Gastroesophageal sphincter (tissue), 4 donors: Measurements from ENCODE around the gene KRT2. TPM values are rescaled to one million over a fixed set of nuclear protein-coding genes. Genes with fewer than 3 reads are reported as not detected.

Experiments
- ATAC-seq: fragments of 150-250 bp; one replicate; pipeline ENCODE4 v1.9.1; 2016; ENCODE audit warnings: mild to moderate bottlenecking, moderate library complexity
- H3K27ac ChIP-seq, 4 donors: fragments of 200-600 bp; sonication (generic) in 3 of 4; 1 replicate in 3 of 4; 2 replicates in 1 of 4; pipeline ENCODE4 v1.5.1; 2016 to 2019
- H3K27me3 ChIP-seq: fragments of 200-600 bp; sonication (generic); one replicate; pipeline ENCODE4 v1.5.1; 2019
- H3K36me3 ChIP-seq, 2 donors: fragments of 200-600 bp; sonication (generic); one replicate each; pipeline ENCODE4 v1.5.1; 2019; ENCODE audit warnings: control low read depth in 1 of 2
- H3K4me1 ChIP-seq, 3 donors: fragments of 200-600 bp; sonication (generic); 1 replicate in 2 of 3; 2 replicates in 1 of 3; pipeline ENCODE4 v1.5.1; 2016 to 2019; ENCODE audit warnings: control low read depth in 2 of 3
- H3K4me3 ChIP-seq, 2 donors: fragments of 200-600 bp; sonication (generic); one replicate each; pipeline ENCODE4 v1.5.1; 2019; ENCODE audit warnings: mild to moderate bottlenecking in 1 of 2, moderate library complexity in 1 of 2
- H3K9me3 ChIP-seq, 3 donors: fragments of 200-600 bp; sonication (generic); one replicate each; pipeline ENCODE4 v1.5.1; 2017 to 2019; ENCODE audit warnings: control low read depth in 2 of 3
- CTCF ChIP-seq, 4 experiments: fragments of 200-600 bp in 2 of 4; fragments of 450-650 bp in 2 of 4; sonication (generic) in 1 of 4; IDR thresholded peaks; one replicate each; pipeline ENCODE4 v1.5.1; 2017 to 2019; ENCODE audit warnings: antibody characterized with exemption in 4 of 4, mild to moderate bottlenecking in 2 of 4, moderate library complexity in 2 of 4
- EP300 ChIP-seq: sonication (generic); formaldehyde crosslinking; IDR thresholded peaks from one replicate; pipeline ENCODE4 v1.6.1; 2017; ENCODE audit warnings: antibody characterized with exemption, mild to moderate bottlenecking
- POLR2A ChIP-seq, 2 donors: fragments of 450-650 bp; IDR thresholded peaks; one replicate each; pipeline ENCODE4 v1.6.1; 2017; ENCODE audit warnings: antibody characterized with exemption in 2 of 2, mild to moderate bottlenecking in 2 of 2, moderate library complexity in 1 of 2
- POLR2AphosphoS5 ChIP-seq: sonication (generic); formaldehyde crosslinking; IDR thresholded peaks from one replicate; pipeline ENCODE4 v1.6.1; 2017; ENCODE audit warnings: antibody characterized with exemption
- WGBS, 2 donors: methylation state at CpG; one replicate each; pipeline ENCODE4 v1.1.5; 2018; ENCODE audit warnings: low coverage in 1 of 2; 5-methylcytosine and 5-hydroxymethylcytosine counted together
- total RNA-seq, 4 donors: library from RNA; depleted of rRNA; stranded (reverse); fragments of >200 nt; gene quantifications; one replicate each; pipeline ENCODE4 v1.1.0, GENCODE V29; 2016

The KRT2 gene
- total RNA-seq, 4 donors from 2014 or later, result not detected

- H3K4me1 ChIP-seq, result no peaks in the 10 kb centered on the region
- H3K36me3 ChIP-seq, result no peaks in the 10 kb centered on the region
- no peak overlapping the region for H3K27ac ChIP-seq
- peaks cover 57% of the 10 kb centered on the region for H3K27me3 ChIP-seq
- no peak overlapping the region for H3K4me3 ChIP-seq
- no peaks in the 10 kb centered on the region for H3K9me3 ChIP-seq
- TF ChIP-seq POLR2A (IDR thresholded peaks at IDR 0.05), result no peak
- TF ChIP-seq CTCF (IDR thresholded peaks at IDR 0.05), result no peak
- no peak for TF ChIP-seq EP300
- TF ChIP-seq POLR2AphosphoS5, result no peak
- WGBS, 2 donors, result 60 to 67% methylated on average over 1 of the region's 1 CpG
- no peak for ATAC-seq
These were observed 46.5 kb downstream of the KRT2 start for GRCh38 chr12:52605542-52605941.

- ATAC-seq, result no peak
- Histone ChIP-seq H3K4me1 (no peaks in the 10 kb centered on the region), H3K27me3 (peaks cover 57% of the 10 kb centered on the region), H3K4me3 (no peak overlapping the region), H3K36me3 (no peaks in the 10 kb centered on the region), H3K9me3 (no peaks in the 10 kb centered on the region), H3K27ac (no peak overlapping the region)
- TF ChIP-seq POLR2A (IDR thresholded peaks at IDR 0.05) (no peak), EP300 (no peak), POLR2AphosphoS5 (no peak), CTCF (IDR thresholded peaks at IDR 0.05) (no peak)
These were observed 47.2 kb downstream of the KRT2 start for GRCh38 chr12:52604859-52605258.

- Histone ChIP-seq H3K4me3 (no peak overlapping the region), H3K9me3 (no peaks in the 10 kb centered on the region), H3K27ac (no peak overlapping the region), H3K36me3 (no peaks in the 10 kb centered on the region), H3K27me3 (peaks cover 55% of the 10 kb centered on the region), H3K4me1 (no peaks in the 10 kb centered on the region)
- TF ChIP-seq POLR2AphosphoS5, result no peak
- TF ChIP-seq CTCF (IDR thresholded peaks at IDR 0.05), result no peak
- TF ChIP-seq POLR2A (IDR thresholded peaks at IDR 0.05), result no peak
- TF ChIP-seq EP300, result no peak
- no peak for ATAC-seq
- 53 to 80% methylated on average over 1 to 2 of the region's 2 CpGs for WGBS, 2 donors
These were observed 48.7 kb downstream of the KRT2 start for GRCh38 chr12:52603314-52603713.

GRCh38 chr12:52602552-52602951, 49.5 kb downstream of the KRT2 start:
- no peak overlapping the region for H3K4me3 ChIP-seq
- H3K27ac ChIP-seq, result no peak overlapping the region
- WGBS, 2 donors, result 87 to 92% methylated on average over 5 of the region's 5 CpGs
- H3K4me1 ChIP-seq, result no peaks in the 10 kb centered on the region
- TF ChIP-seq EP300 (no peak), POLR2A (IDR thresholded peaks at IDR 0.05) (no peak), CTCF (IDR thresholded peaks at IDR 0.05) (no peak), POLR2AphosphoS5 (no peak)
- no peaks in the 10 kb centered on the region for H3K36me3 ChIP-seq
- peaks cover 51% of the 10 kb centered on the region for H3K27me3 ChIP-seq
- no peak for ATAC-seq
- no peaks in the 10 kb centered on the region for H3K9me3 ChIP-seq

GRCh38 chr12:52601671-52602070, 50.3 kb downstream of the KRT2 start:
- H3K4me3 ChIP-seq, result no peak overlapping the region

More at GRCh38 chr12:52601671-52602070, 50.3 kb downstream of the KRT2 start:
- no peak overlapping the region for H3K27ac ChIP-seq
- H3K27me3 ChIP-seq, result peaks cover 51% of the 10 kb centered on the region
- TF ChIP-seq POLR2AphosphoS5 (no peak), POLR2A (IDR thresholded peaks at IDR 0.05) (no peak), CTCF (IDR thresholded peaks at IDR 0.05) (no peak), EP300 (no peak)
- WGBS, 2 donors, result 38% methylated on average over 1 of the region's 4 CpGs; no CpG with 5 or more reads in 1 of the 2 donors
- no peaks in the 10 kb centered on the region for H3K36me3 ChIP-seq
- H3K4me1 ChIP-seq, result no peaks in the 10 kb centered on the region
- no peak for ATAC-seq
- H3K9me3 ChIP-seq, result no peaks in the 10 kb centered on the region
